Lung (tissue), 12 donors: ENCODE measurements around the gene SNX19. TPM values are rescaled to one million over a fixed set of nuclear protein-coding genes. Genes with fewer than 3 reads are reported as not detected.

ENCODE experiments used
- ATAC-seq: fragments of 200-7000 bp; cut with Tn5 transposase; one replicate; pipeline ENCODE4 v1.9.1; 2020; ENCODE audit warnings: moderate number of reproducible peaks; ENCODE audit not compliant: insufficient read depth, low FRiP score
- DNase-seq, 3 donors: peaks; one replicate each; pipeline ENCODE4 v3.0.0-alpha.2; 2013 to 2017
- H3K27ac ChIP-seq, 2 donors: one replicate each; pipeline ENCODE4 v1.5.1; 2013; ENCODE audit warnings: mild to moderate bottlenecking in 2 of 2, moderate library complexity in 2 of 2, control low read depth in 1 of 2, inconsistent platforms in 1 of 2, low read depth in 1 of 2, low read length in 1 of 2
- H3K27me3 ChIP-seq, 3 donors: one replicate each; pipeline ENCODE4 v1.5.1; 2013; ENCODE audit warnings: low read length in 2 of 3; ENCODE audit not compliant: control insufficient read depth in 3 of 3, insufficient read depth in 3 of 3
- H3K36me3 ChIP-seq, 4 donors: one replicate each; pipeline ENCODE4 v1.5.1; 2013; ENCODE audit warnings: low read length in 4 of 4, mild to moderate bottlenecking in 1 of 4, moderate library complexity in 1 of 4; ENCODE audit not compliant: control insufficient read depth in 4 of 4, insufficient read depth in 4 of 4
- H3K4me1 ChIP-seq, 5 donors: one replicate each; pipeline ENCODE4 v1.5.1; 2013; ENCODE audit warnings: low read length in 5 of 5, mild to moderate bottlenecking in 2 of 5, moderate library complexity in 1 of 5; ENCODE audit not compliant: control insufficient read depth in 5 of 5, insufficient read depth in 5 of 5
- H3K4me3 ChIP-seq: one replicate; pipeline ENCODE4 v1.5.1; 2013; ENCODE audit warnings: mild to moderate bottlenecking, control low read depth, moderate library complexity
- H3K9ac ChIP-seq, 2 donors: one replicate each; pipeline ENCODE4 v1.5.1; 2013; ENCODE audit warnings: low read length in 2 of 2, control low read depth in 1 of 2; ENCODE audit not compliant: insufficient read depth in 1 of 2
- H3K9me3 ChIP-seq, 4 donors: one replicate each; pipeline ENCODE4 v1.5.1; 2013; ENCODE audit warnings: low read length in 3 of 4, mild to moderate bottlenecking in 1 of 4, moderate library complexity in 1 of 4; ENCODE audit not compliant: control insufficient read depth in 4 of 4, insufficient read depth in 3 of 4
- WGBS, 2 donors: extraction: QIAGEN DNeasy Blood & Tissue Kit; methylation state at CpG; one replicate each; pipeline ENCODE4 v1.1.7; 2013; 5-methylcytosine and 5-hydroxymethylcytosine counted together
- polyA plus RNA-seq, 2 donors: library from polyadenylated mRNA; stranded (reverse); fragments of 200-250 nt; gene quantifications; one replicate each; pipeline ENCODE4 v1.2.1, GENCODE V29; 2013
- total RNA-seq, 2 donors: library from RNA; depleted of rRNA in 1 of 2; stranded (reverse); fragments of >200 nt in 1 of 2; gene quantifications; one replicate each; pipeline ENCODE4 v1.2.1, GENCODE V29; 2014 to 2021
- TF ChIP-seq, protein P1 (sequence below): IDR thresholded peaks from 2 replicates; pipeline ENCODE4 v1.5.1; 2012; ENCODE audit warnings: mild to moderate bottlenecking; ENCODE audit errors: control extremely low read depth, extremely low read depth
- donor health status: control.
- donor health status: control.
- donor health status: Bipolar disorder and iron deficiency.
- donor health status: healthy.
- donor health status: DM: yes; HTN: yes; CAD: no.

The SNX19 gene
- total and polyA plus RNA-seq, 4 donors = 13.9 to 64.3 (median 42.6) TPM

DNA sequence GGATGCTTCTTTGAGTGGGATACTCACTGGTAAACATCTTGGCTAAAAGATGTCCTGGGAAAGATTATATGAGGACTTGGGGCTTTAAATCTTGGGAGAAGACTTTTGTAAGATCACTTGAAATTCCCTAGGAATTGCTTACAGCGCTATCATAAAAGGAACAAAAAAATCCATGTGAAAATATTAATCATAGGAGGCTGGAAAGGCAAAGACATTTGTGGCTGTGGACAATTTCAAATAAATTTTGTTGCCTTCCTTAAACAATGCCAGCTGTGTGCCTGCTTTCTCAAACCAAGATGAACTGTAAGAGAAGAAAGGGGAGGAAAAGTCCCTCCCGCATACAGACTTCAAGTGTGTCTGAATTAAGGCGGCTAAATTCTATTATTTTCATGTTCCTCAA is 75.6 kb downstream of the SNX19 start:
- WGBS, 2 donors = 68 to 86% methylated on average over 3 of the region's 3 CpGs

DNA sequence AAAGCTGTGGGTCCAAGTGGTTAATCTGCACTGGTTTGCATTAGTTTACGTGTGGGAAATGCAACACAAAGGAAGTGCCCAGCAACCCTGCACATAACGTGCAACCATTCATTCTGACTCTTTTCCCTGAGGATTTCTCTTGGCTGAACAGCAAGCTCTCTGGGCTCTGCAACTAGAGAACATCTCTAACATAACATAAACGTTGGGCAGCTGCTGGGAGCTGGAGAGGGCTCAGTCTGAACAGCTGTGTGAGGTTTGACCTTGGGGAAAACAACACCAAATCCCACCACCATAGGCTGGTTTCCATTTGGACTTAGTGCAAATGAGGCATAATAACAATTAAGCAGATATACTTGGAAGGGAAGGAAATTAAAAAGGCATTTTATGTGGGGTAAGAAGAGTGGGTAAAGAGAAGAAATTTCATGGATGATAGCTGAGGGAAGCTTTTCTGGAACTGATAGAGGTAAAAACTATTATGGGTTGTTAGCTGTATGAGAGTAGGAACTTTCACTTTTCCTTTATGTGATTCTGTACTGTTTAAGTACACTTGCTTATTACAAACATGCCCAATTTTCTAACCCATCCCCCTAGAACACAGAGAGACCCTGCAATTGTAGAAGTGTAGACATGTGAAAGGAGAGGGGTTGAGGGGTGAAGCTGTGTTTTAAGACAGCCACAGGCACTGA is 76.2 kb downstream of the SNX19 start:
- WGBS, 2 donors = 40 to 60% methylated on average over 3 of the region's 3 CpGs
- ATAC-seq = no peak
- H3K36me3 ChIP-seq = no peaks in the 10 kb centered on the region
- TF ChIP-seq, protein P1, sequence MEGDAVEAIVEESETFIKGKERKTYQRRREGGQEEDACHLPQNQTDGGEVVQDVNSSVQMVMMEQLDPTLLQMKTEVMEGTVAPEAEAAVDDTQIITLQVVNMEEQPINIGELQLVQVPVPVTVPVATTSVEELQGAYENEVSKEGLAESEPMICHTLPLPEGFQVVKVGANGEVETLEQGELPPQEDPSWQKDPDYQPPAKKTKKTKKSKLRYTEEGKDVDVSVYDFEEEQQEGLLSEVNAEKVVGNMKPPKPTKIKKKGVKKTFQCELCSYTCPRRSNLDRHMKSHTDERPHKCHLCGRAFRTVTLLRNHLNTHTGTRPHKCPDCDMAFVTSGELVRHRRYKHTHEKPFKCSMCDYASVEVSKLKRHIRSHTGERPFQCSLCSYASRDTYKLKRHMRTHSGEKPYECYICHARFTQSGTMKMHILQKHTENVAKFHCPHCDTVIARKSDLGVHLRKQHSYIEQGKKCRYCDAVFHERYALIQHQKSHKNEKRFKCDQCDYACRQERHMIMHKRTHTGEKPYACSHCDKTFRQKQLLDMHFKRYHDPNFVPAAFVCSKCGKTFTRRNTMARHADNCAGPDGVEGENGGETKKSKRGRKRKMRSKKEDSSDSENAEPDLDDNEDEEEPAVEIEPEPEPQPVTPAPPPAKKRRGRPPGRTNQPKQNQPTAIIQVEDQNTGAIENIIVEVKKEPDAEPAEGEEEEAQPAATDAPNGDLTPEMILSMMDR = no peak
- peak overlapping the region in 1 of 2 donors; percentile 5 for H3K27ac ChIP-seq
- DNase-seq = peak in 2 of 3 donors; percentile 58 to 67
- no peak overlapping the region for H3K4me3 ChIP-seq
- no peaks in the 10 kb centered on the region for H3K9me3 ChIP-seq
- H3K27me3 ChIP-seq = no peaks in the 10 kb centered on the region
- no peak overlapping the region for H3K9ac ChIP-seq
- H3K4me1 ChIP-seq = peaks cover 0 to 27% (median 23%) of the 10 kb centered on the region in 5 donors

More for the DNA sequence above, 75.6 kb downstream of the SNX19 start:
- Histone ChIP-seq H3K27me3 (no peaks in the 10 kb centered on the region), H3K36me3 (no peaks in the 10 kb centered on the region), H3K4me3 (no peak overlapping the region), H3K4me1 (peaks cover 0 to 27% (median 23%) of the 10 kb centered on the region in 5 donors), H3K9me3 (no peaks in the 10 kb centered on the region), H3K27ac (no peak overlapping the region), H3K9ac (no peak overlapping the region)
- TF ChIP-seq, protein P1 = no peak
- no peak for ATAC-seq
- no peak for DNase-seq

GRCh38 chr11:130837194-130837593 is 79.1 kb downstream of the SNX19 start:
- Histone ChIP-seq H3K9ac (no peak overlapping the region), H3K36me3 (no peaks in the 10 kb centered on the region), H3K27me3 (no peaks in the 10 kb centered on the region), H3K9me3 (no peaks in the 10 kb centered on the region), H3K4me3 (no peak overlapping the region), H3K27ac (no peak overlapping the region), H3K4me1 (peaks cover 0 to 30% (median 18%) of the 10 kb centered on the region in 5 donors)
- TF ChIP-seq, protein P1 = no peak
- DNase-seq (no peak), ATAC-seq (no peak)

- TF ChIP-seq, protein P1 = no peak
- Histone ChIP-seq H3K9me3 (no peaks in the 10 kb centered on the region), H3K4me1 (peaks cover 0 to 31% (median 13%) of the 10 kb centered on the region in 5 donors), H3K27ac (no peak overlapping the region), H3K36me3 (no peaks in the 10 kb centered on the region), H3K4me3 (no peak overlapping the region), H3K9ac (no peak overlapping the region), H3K27me3 (no peaks in the 10 kb centered on the region)
- ATAC-seq = no peak
- DNase-seq = no peak
These were observed 81.4 kb downstream of the SNX19 start for GRCh38 chr11:130834886-130835285.
